CMK (cell line): ENCODE data around the gene RBM6.
"Not testable (repeated sequence)": the region's sequence is repeated elsewhere in the genome, so short reads cannot be mapped to it uniquely, and the experiment has no call there.

Experiments used
- DNase-seq: peaks from one replicate; pipeline ENCODE4 v3.0.0-alpha.2; 2010; ENCODE audit warnings: low read depth

RBM6 gene

GRCh38 chr3:49914906-49915305, 25.0 kb upstream of the RBM6 start:
- DNase-seq, result no peak

DNA sequence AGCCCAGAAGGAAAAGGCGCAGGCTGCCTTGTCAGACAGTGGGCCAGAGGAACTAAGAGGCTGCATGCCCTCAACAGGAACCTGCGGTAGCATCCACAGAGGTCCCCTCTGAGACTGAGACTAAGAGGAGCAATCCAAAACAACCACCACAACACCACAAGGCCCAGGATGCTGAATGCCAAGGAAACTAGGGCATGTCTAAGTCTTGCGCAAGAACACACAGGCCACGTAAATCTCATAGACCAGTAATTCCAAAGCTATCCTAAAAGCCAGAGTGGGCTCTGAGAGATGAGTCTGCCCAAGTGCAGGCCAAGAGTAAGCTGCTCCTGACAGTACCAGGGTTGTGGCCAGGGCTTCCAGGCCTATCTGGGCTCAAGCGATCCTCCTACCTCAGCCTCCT, 23.3 kb upstream of the RBM6 start:
- no peak for DNase-seq

DNA sequence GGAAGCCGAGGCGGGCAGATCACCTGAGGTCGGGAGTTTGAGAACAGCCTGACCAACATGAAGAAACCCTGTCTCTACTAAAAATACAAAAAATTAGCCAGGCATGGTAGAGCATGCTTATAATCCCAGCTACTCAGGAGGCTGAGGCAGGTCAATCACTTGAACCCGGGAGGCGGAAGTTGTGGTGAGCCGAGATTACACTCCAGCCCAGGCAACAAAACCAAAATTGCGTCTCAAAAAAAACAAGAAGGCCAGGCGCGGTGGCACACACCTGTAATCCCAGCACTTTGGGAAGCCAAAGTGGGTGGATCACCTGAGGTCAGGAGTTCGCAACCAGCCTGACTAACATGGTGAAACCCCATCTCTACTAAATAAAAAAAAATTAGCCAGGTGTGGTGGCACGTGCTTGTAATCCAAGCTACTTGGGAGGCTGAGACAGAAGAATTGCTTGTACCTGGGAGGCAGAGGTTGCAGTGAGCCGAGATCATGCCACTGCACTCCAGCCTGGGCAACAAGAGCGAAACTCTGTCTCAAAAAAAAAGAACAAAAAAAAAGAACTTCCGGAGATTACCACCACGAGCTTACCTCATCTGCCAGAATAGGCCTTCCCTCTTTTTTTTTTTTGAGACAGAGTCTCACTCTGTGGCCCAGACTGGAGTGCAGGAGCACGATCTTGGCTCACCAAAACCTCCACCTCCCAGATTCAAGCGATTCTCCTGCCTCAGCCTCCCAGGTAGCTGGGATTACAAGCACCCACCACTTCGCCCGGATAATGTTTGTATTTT, 22.0 kb upstream of the RBM6 start:
- DNase-seq, result not testable (repeated sequence)

GRCh38 chr3:49924683-49925082, 15.3 kb upstream of the RBM6 start:
- DNase-seq, result no peak

- DNase-seq, result no peak
Measured at GRCh38 chr3:49925485-49925884, 14.5 kb upstream of the RBM6 start.

DNA sequence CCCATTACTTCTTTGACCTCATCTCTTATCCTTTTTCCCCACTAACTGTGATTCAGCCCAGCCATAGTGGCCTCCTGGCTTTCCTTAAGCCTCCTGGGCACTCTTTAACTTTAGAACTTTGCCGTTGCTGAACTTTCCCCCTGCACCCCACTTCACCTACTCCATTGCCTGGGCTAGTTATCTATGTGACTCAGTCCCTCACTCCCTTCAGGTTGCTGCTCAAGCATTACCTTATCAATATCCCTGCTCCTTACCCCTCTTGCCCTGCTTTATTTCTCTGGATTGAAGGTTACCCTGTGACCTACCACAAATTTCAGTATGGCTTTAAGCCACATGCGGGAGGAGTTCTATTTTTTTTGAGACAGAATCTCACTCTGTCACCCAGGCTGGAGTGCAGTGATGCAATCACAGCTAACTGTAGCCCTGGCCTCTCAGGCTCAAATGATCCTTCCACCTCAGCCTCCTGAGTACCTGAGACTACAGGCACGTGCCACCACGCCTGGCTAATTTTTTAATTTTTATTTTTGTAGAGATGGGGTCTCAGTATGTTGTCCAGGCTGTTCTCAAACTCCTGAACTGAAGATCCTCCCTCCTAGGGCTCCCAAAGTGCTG, 13.7 kb upstream of the RBM6 start:
- no peak for DNase-seq

DNA sequence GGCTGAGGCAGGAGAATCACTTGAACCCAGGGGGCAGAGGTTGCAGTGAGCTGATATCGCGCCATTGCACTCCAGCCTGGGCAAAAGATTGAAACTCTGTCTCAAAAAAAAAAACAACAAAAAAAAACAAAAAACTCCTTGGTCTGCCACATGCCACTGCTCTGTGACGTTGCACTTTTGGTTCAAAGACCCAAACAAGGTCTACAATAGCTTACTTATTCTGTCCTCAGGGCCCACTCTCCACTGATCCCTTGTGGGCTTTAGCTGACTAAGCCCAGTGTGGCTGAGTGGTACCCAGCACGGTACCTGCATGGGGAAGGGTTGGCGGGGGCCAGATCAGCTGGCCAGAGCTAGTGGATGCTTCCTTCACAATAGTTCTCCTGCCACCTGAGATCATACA, 12.2 kb upstream of the RBM6 start:
- no peak for DNase-seq

DNA sequence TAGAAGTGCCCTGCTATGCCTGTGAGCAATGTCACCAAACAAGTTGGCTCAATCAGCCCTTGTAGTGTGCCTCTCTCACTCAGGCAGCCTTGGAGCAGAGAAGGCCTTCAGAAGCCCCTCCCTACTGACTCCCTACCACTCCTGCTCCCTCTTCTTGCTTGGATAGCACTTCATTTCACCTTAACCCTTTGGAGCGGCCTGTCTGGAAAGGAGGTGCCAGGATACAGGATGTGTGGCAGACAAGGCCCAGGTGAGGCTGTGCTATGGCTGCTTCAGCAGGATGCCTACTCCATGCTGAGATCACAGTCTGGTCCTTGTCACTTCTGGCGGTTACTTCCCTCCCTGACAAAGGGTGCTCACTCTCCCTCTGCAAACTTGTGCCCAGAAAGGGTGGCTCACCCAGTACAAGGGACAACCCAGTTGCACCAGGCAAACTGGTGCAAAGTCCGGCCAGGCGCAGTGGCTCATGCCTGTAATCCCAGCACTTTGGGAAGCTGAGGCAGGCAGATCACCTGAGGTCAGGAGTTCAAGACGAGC, 11.4 kb upstream of the RBM6 start:
- DNase-seq, result no peak

DNA sequence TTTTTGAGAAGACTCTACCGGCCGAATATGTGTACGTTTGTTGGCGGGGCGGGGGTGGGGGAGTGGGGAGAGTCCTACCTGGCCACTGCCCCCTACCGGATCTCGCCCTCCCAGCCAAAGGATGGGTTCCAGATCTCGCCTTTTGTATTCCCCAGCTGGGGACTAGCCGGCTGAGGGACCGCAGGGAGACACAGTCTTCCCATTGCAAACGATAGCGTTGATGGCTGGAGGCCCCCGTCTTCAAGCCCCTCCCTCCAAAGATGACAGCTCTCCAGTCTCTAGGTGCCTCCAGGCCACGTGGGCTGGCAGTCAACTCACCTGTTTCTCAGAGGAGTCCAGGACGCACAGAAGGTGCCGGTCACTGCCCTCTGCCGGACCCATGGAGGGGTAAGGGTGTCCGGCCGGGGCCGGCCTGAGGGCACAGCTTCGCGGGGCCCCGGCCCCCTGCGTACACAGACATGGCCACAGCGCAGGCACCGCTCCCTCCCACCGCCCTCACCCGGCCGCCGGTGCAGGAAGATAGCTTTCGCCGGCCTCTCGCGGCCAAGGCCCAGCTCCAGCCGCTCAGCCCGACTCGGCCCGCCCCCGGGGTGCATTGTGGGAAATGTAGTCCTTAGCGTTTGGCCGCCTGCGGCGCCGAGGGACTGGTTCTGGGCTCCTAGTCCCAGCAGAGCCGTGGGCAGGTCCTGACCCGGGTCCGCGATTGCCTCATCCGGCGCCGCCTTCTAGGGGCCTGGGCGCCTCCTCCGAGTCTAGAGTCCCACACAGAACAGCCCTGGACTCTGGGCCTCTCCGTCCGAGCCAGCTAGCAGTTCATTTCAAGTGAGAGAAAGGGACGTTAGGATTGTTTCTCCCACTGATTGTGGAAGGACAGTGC, 10.4 kb upstream of the RBM6 start, which contains the start of gene MON1A:
MON1A (minus strand) TSS at position 521 of the 877 bp plus-strand sequence. CDS start 16,465 bp downstream, outside the sequence.
- DNase-seq, result peak; percentile 85

GRCh38 chr3:49930168-49930690, 9.7 kb upstream of the RBM6 start:
- DNase-seq, result no peak

DNA sequence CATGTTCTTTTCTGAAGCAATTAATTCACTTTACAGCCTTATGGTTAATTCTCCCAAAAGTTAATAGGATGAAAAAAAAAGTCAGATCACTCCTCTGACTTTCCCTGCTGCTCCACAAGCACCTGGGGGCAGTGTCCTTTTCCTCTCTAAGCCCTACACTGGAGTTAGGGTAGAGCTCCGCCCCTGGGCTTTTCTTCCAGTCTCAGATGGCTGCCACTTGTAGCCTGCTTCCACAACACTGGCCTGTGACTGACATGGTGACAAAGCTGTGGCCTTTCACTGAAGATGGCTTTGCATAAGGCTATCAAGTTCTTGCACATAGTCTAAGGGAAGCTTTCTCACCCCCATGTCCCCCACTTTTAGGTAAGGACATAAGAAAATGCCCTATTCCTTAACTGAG, 9.0 kb upstream of the RBM6 start:
- no peak for DNase-seq

DNA sequence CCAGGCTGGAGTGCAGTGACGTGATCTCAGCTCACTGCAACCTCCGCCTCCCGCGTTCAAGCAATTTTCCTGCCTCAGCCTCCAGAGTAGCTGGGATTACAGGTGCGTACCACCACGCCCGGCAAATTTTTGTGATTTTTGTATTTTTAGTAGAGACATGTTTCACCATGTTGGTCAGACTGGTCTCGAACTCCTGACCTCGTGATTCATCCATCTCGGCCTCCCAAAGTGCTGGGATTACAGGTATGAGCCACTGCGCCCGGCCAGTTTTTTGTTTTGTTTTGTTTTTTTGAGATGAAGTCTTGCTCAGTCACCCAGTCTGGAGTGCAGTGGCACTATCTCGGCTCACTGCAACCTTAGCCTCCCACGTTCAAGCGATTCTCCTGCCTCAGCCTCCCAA, 7.7 kb upstream of the RBM6 start:
- not testable (repeated sequence) for DNase-seq

- no peak for DNase-seq
Measured at GRCh38 chr3:49937090-49937489, 2.9 kb upstream of the RBM6 start.

DNA sequence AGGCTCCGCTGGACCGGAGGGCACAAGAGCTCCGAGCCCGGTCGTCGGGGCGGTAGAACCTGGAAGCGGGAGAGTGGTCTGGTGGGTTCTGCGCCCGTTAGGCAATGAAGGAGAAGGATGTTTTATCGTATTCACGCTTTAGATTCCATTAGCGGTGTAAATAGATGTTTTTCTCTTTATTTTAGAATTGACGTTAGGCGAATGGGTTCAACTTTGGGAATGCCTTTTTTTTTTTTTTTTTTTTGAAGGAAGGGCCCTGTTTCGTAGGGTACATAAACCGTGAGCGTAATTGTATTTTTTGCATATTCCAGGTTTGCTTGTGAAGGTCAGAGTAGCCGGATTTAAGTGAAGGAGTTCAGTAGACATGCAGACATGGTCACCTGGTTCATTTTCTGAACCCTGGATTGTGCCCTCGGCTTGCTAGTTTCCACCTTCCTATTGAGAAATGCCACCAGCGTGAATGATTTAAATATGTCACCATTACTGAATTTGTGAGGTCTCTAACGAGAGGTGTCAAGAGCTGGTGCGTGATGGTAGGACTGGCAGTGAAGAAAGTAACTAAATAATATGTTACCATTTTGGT, 808 bp downstream of the RBM6 start:
- no peak for DNase-seq

DNA sequence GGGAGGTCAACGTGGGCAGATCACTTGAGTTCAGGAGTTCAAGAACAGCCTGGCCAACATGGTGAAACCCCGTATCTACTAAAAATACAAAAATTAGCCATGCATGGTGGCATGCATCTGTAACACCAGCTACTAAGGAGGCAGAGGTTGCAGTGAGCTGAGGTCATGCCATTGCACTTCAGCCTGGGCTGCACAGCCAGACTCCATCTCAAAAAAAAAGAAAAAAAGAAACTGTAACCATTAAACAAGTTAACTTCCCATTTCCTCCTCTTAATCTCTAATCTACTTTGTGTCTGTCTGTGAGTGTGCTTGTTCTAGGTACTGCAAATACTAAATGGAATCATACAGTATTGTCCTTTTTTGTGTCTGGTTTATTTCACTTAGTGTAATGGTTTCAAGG, 2.7 kb downstream of the RBM6 start:
- DNase-seq, result no peak

GRCh38 chr3:49952924-49953323, 13.0 kb downstream of the RBM6 start:
- no peak for DNase-seq

GRCh38 chr3:49955636-49956035, 15.7 kb downstream of the RBM6 start:
- DNase-seq, result no peak

DNA sequence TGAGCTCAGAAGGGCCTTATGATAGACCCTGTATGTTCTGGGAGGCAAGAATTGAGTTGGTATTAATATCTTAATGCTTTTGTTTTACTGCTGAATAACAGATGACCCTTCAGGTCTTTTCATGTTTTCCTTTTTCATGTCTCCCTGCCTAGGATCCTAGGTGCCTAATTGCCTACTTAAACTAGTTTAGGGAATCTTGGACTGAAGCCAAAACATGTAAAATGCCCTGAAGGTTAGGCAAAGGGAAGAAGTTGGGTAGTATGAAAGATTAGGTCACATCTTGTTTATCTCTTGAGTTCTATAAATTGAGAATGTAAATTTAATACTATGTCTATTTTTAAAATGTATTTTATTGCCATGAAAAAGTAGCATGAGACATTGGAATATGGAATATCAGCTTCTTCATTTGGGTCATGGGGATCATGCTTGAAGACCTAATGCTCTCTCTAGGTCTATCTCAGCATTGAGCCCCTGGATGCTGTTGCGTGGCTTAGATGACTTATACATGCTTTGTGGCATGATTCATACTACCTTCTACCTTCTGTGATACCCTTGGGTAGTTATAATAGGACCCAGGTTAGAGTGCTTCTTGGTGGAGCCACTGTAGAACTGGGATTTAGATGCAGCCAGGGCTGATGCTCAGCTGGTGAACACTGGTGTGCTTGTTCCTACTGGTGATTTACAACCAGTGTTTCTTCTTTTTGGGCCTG, 26.4 kb downstream of the RBM6 start:
- no peak for DNase-seq

- DNase-seq, result no peak
Measured at GRCh38 chr3:49967291-49967690, 27.3 kb downstream of the RBM6 start.

DNA sequence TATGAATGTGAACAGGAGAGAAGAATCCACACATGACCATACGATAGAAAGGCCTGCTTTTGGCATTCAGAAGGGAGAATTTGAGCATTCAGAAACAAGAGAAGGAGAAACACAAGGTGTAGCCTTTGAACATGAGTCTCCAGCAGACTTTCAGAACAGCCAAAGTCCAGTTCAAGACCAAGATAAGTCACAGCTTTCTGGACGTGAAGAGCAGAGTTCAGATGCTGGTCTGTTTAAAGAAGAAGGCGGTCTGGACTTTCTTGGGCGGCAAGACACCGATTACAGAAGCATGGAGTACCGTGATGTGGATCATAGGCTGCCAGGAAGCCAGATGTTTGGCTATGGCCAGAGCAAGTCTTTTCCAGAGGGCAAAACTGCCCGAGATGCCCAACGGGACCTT, 28.4 kb downstream of the RBM6 start:
- no peak for DNase-seq

DNA sequence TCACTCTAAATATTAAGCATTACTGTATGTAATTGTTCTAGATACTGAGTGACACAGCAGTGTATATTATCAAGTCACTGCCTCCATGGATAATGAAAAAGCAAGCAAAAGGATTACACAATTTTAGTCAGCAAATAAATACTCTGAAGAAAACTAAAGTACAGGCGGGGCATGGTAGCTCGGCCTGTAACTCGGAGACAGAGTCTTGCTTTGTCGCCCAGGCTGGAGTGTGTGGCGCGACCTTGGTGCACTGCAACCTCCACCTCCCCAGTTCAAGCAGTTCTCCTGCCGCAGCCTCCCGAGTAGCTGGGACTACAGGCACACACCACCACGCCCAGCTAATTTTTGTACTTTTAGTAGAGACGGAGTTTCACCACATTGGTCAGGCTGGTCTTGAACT, 32.7 kb downstream of the RBM6 start:
- DNase-seq, result no peak
